ENCODE data around the gene CBLB. TPM values are rescaled to one million over a fixed set of nuclear protein-coding genes. Genes with fewer than 3 reads are reported as not detected.

CBLB gene
- polyA plus RNA-seq, 2 of the 4 experiments (the other 2 are of a cell fraction), result 6.8 to 16.2 TPM

GRCh38 chr3:105829871-105830622, 38.8 kb downstream of the CBLB start:
- POLR2A ChIA-PET, result no interaction called here
- TF ChIP-seq MAFK (IDR thresholded peaks at IDR 0.05; ENCODE audit: partially characterized antibody) (peak; percentile 98), ZSCAN20 (CRISPR knock-in tag; IDR thresholded peaks at IDR 0.05) (no peak)

GRCh38 chr3:105829229-105829628, 39.6 kb downstream of the CBLB start:
- FAIRE-seq, result no peak
- H3K4me3 ChIP-seq, result no peak overlapping the region
- peaks cover 40% of the 10 kb centered on the region for H3K4me1 ChIP-seq
- no peak for ATAC-seq
- DNase-seq (ENCODE audit: low read depth in 1 of 2, low spot score in 1 of 2), result no peak
- WGBS (ENCODE audit: missing lambda C conversion rate), result 71% methylated on average over 4 of the region's 4 CpGs
- CTCF ChIA-PET, result no interaction called here
- H3K9me3 ChIP-seq, result no peaks in the 10 kb centered on the region
- POLR2A ChIA-PET, result no interaction called here
- 0 out of 3 replicates have a peak overlapping the region, but pooled peaks have one; percentile 24 for H3K4me2 ChIP-seq
- TF ChIP-seq MYC (IDR thresholded peaks at IDR 0.05; ENCODE audit: borderline replicate concordance, low read length) (no peak), FOSL2 (IDR thresholded peaks at IDR 0.05) (no peak), FOSL2 (CRISPR knock-in tag; IDR thresholded peaks at IDR 0.05) (peak; percentile 57)
- H3K27ac ChIP-seq, result peak overlapping the region; percentile 33 to 61; a peak in 4 of 6 replicates

More at GRCh38 chr3:105829871-105830622, 38.8 kb downstream of the CBLB start:
- no peaks in the 10 kb centered on the region for H3K9me3 ChIP-seq
- H3K4me1 ChIP-seq, result peaks cover 43% of the 10 kb centered on the region
- CTCF ChIA-PET, result no interaction called here
- WGBS (ENCODE audit: missing lambda C conversion rate), result 86% methylated on average over 4 of the region's 4 CpGs
- no peak overlapping the region for H3K4me2 ChIP-seq
- ATAC-seq (no peak), FAIRE-seq (no peak), DNase-seq (ENCODE audit: low read depth in 1 of 2, low spot score in 1 of 2) (no peak)
- no peak overlapping the region for H3K4me3 ChIP-seq
- H3K27ac ChIP-seq, result no peak overlapping the region

GRCh38 chr3:105828703-105829102, 40.1 kb downstream of the CBLB start:
- H3K9me3 ChIP-seq, result no peaks in the 10 kb centered on the region
- peaks cover 42% of the 10 kb centered on the region for H3K4me1 ChIP-seq
- H3K27ac ChIP-seq, result peak overlapping the region; percentile 33 to 66; a peak in 4 of 6 replicates
- peak overlapping the region; percentile 24; the same call in 2 of the 3 replicates for H3K4me2 ChIP-seq
- WGBS (ENCODE audit: missing lambda C conversion rate), result 21% methylated on average over 2 of the region's 2 CpGs
- no peak for DNase-seq (ENCODE audit: low read depth in 1 of 2, low spot score in 1 of 2)
- ATAC-seq, result no peak
- no peak for FAIRE-seq
- CTCF ChIA-PET, result no interaction called here
- H3K4me3 ChIP-seq, result no peak overlapping the region
- POLR2A ChIA-PET, result no interaction called here
- TF ChIP-seq, protein P1, sequence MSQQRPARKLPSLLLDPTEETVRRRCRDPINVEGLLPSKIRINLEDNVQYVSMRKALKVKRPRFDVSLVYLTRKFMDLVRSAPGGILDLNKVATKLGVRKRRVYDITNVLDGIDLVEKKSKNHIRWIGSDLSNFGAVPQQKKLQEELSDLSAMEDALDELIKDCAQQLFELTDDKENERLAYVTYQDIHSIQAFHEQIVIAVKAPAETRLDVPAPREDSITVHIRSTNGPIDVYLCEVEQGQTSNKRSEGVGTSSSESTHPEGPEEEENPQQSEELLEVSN (IDR thresholded peaks at IDR 0.05; ENCODE audit: borderline replicate concordance, low read depth), result no peak
- TF ChIP-seq POLR2A (IDR thresholded peaks at IDR 0.05; ENCODE audit: low read length) (no peak), RCOR1 (IDR thresholded peaks at IDR 0.05; ENCODE audit: low read depth, low read length) (no peak), MAX (IDR thresholded peaks at IDR 0.05) (no peak), TFCP2L1 (CRISPR knock-in tag; IDR thresholded peaks at IDR 0.05) (no peak), RNF2 (IDR thresholded peaks at IDR 0.05; ENCODE audit: borderline replicate concordance, low read depth) (no peak), FOSL2 (IDR thresholded peaks at IDR 0.05) (no peak), FOSL2 (CRISPR knock-in tag; IDR thresholded peaks at IDR 0.05) (no peak), ZNF302 (CRISPR knock-in tag; IDR thresholded peaks at IDR 0.05) (no peak), SMC3 (IDR thresholded peaks at IDR 0.05) (no peak), RAD21 (conservative IDR thresholded peaks at IDR 0.05 in 1 of 2, IDR thresholded peaks at IDR 0.05 in 1 of 2) (no peak), REST (IDR thresholded peaks at IDR 0.05) (no peak), RARB (CRISPR knock-in tag; IDR thresholded peaks at IDR 0.05) (no peak), MAZ (IDR thresholded peaks at IDR 0.05; ENCODE audit: borderline replicate concordance, low read depth, low read length) (no peak), MYC (IDR thresholded peaks at IDR 0.05; ENCODE audit: borderline replicate concordance, low read length) (no peak), NFE2L2 (conservative IDR thresholded peaks at IDR 0.05; ENCODE audit: low read length) (no peak), USF2 (IDR thresholded peaks at IDR 0.05) (no peak)

Measured in A549 (cell line).